H1 (cell line): ENCODE data around the gene SS18L1. TPM values are rescaled to one million over a fixed set of nuclear protein-coding genes. Genes with fewer than 3 reads are reported as not detected.
"Not testable (repeated sequence)": the region's sequence is repeated elsewhere in the genome, so short reads cannot be mapped to it uniquely, and the experiment has no call there.

Experiments
- CTCF ChIA-PET: fragments of 300-600 bp; sonication (Branson Sonifier 250); formaldehyde crosslinking; loops from one replicate; lab custom pipeline; 2021; ENCODE audit not compliant: partially characterized antibody; lab: Charles Lee
- POLR2A ChIA-PET: fragments of 300-600 bp; sonication (Branson Sonifier 250); formaldehyde crosslinking; loops from one replicate; lab custom pipeline; 2021; ENCODE audit warnings: inconsistent platforms; ENCODE audit not compliant: partially characterized antibody; lab: Charles Lee
- DNase-seq, 2 experiments: peaks; one replicate each; pipeline versions ENCODE4 v3.0.0 to v3.0.0-alpha.2; 2010 to 2022; ENCODE audit warnings: low spot score in 2 of 2, low read depth in 1 of 2, mixed read lengths in 1 of 2
- FAIRE-seq: peaks from 2 replicates; lab custom pipeline; 2011; peaks lifted over from hg19 to GRCh38; lab: Jason Lieb, UNC
- H2AFZ ChIP-seq: 2 replicates; pipeline ENCODE4 v1.8.1; 2012; ENCODE audit warnings: low read length, inconsistent platforms
- H2AK5ac ChIP-seq: 2 replicates; pipeline ENCODE4 v1.6.1; 2013; ENCODE audit warnings: low read depth, low read length
- H2BK120ac ChIP-seq: replicated peaks from 2 replicates; pipeline ENCODE3; 2013; ENCODE audit warnings: low read depth, low read length, inconsistent platforms
- H2BK12ac ChIP-seq: 2 replicates; pipeline ENCODE4 v1.6.1; 2013; ENCODE audit warnings: low read depth, low read length
- H2BK15ac ChIP-seq: 2 replicates; pipeline ENCODE4 v1.6.1; 2013; ENCODE audit warnings: low read length
- H2BK20ac ChIP-seq: 2 replicates; pipeline ENCODE4 v1.6.1; 2013; ENCODE audit warnings: low read length
- H2BK5ac ChIP-seq: 2 replicates; pipeline ENCODE4 v1.6.1; 2013; ENCODE audit warnings: low read depth, low read length
- H3K14ac ChIP-seq: 2 replicates; pipeline ENCODE4 v1.6.1; 2013; ENCODE audit warnings: inconsistent platforms; ENCODE audit not compliant: insufficient read length
- H3K18ac ChIP-seq: 2 replicates; pipeline ENCODE4 v1.6.1; 2013; ENCODE audit warnings: low read length; ENCODE audit errors: extremely low read depth
- H3K23ac ChIP-seq: 2 replicates; pipeline ENCODE4 v1.6.1; 2013; ENCODE audit warnings: inconsistent platforms; ENCODE audit not compliant: insufficient read length
- H3K23me2 ChIP-seq: 2 replicates; pipeline ENCODE4 v1.6.1; 2013; ENCODE audit warnings: low read depth, low read length
- H3K27ac ChIP-seq: 2 replicates; pipeline ENCODE4 v1.6.1; 2011; ENCODE audit warnings: low read depth, low read length, inconsistent platforms
- H3K27me3 ChIP-seq, 4 experiments: replicated peaks in 1 of 4; 1 replicate in 1 of 4; 2 replicates in 3 of 4; pipeline versions ENCODE4 v1.6.1 to v1.8.1; 2011 to 2013; ENCODE audit warnings: low read length in 3 of 4, mild to moderate bottlenecking in 3 of 4, inconsistent platforms in 2 of 4, mixed read lengths in 2 of 4, moderate library complexity in 1 of 4; ENCODE audit not compliant: control insufficient read depth in 3 of 4, insufficient read depth in 3 of 4; ENCODE audit errors: extremely low read depth in 1 of 4
- H3K36me3 ChIP-seq, 4 experiments: 2 replicates each; pipeline versions ENCODE4 v1.6.1 to v1.8.1; 2011 to 2013; ENCODE audit warnings: mild to moderate bottlenecking in 4 of 4, low read length in 3 of 4, moderate library complexity in 2 of 4, control low read depth in 1 of 4, inconsistent platforms in 1 of 4; ENCODE audit not compliant: insufficient read depth in 4 of 4, control insufficient read depth in 2 of 4
- H3K4ac ChIP-seq: replicated peaks from 2 replicates; pipeline ENCODE3; 2013; ENCODE audit warnings: low read length, low read depth, mixed read lengths, inconsistent platforms; ENCODE audit not compliant: insufficient read length
- H3K4me1 ChIP-seq, 4 experiments: replicated peaks in 1 of 4; 1 replicate in 1 of 4; 2 replicates in 3 of 4; pipeline versions ENCODE4 v1.6.1 to v1.8.1; 2011 to 2013; ENCODE audit warnings: low read length in 3 of 4, inconsistent platforms in 2 of 4, mixed read lengths in 1 of 4; ENCODE audit not compliant: insufficient read depth in 4 of 4, control insufficient read depth in 3 of 4
- H3K4me2 ChIP-seq, 2 experiments: 2 replicates each; pipeline versions ENCODE4 v1.6.1 to v1.8.1; 2011 to 2013; ENCODE audit warnings: low read depth in 2 of 2, low read length in 2 of 2, control low read depth in 1 of 2, inconsistent platforms in 1 of 2, mild to moderate bottlenecking in 1 of 2; ENCODE audit not compliant: insufficient read depth in 1 of 2
- H3K4me3 ChIP-seq, 4 experiments: fragments of 200-600, 300-600 bp in 1 of 4; sonication (generic), shearing (Covaris generic), sonication (Bioruptor Twin) in 1 of 4; 2 replicates each; pipeline versions ENCODE4 v1.5.1 to v1.8.1; 2011 to 2016; ENCODE audit warnings: low read length in 4 of 4, low read depth in 3 of 4, control low read depth in 2 of 4, inconsistent platforms in 2 of 4, mild to moderate bottlenecking in 2 of 4, mixed read lengths in 1 of 4, moderate library complexity in 1 of 4; ENCODE audit not compliant: insufficient read depth in 2 of 4; ENCODE audit errors: extremely low read depth in 1 of 4
- H3K56ac ChIP-seq: replicated peaks from 2 replicates; pipeline ENCODE3; 2013; ENCODE audit warnings: low read depth, mild to moderate bottlenecking, mixed read lengths, low read length, inconsistent platforms; ENCODE audit not compliant: insufficient read length
- H3K79me1 ChIP-seq: 2 replicates; pipeline ENCODE4 v1.6.1; 2013; ENCODE audit warnings: low read depth, low read length, control low read depth
- H3K79me2 ChIP-seq, 2 experiments: 2 replicates each; pipeline versions ENCODE4 v1.6.1 to v1.8.1; 2012 to 2013; ENCODE audit warnings: low read length in 2 of 2, mild to moderate bottlenecking in 2 of 2, inconsistent platforms in 1 of 2; ENCODE audit not compliant: insufficient read depth in 2 of 2, control insufficient read depth in 1 of 2
- H3K9ac ChIP-seq, 4 experiments: replicated peaks in 1 of 4; 1 replicate in 1 of 4; 2 replicates in 3 of 4; pipeline versions ENCODE4 v1.6.1 to v1.8.1; 2011 to 2013; ENCODE audit warnings: low read depth in 3 of 4, low read length in 3 of 4, control low read depth in 2 of 4, mild to moderate bottlenecking in 2 of 4, moderate library complexity in 2 of 4, inconsistent platforms in 1 of 4; ENCODE audit errors: extremely low read depth in 1 of 4
- H3K9me3 ChIP-seq, 2 experiments: 2 replicates each; pipeline versions ENCODE4 v1.6.1 to v1.8.1; 2012 to 2013; ENCODE audit warnings: mild to moderate bottlenecking in 2 of 2, moderate library complexity in 2 of 2, control low read depth in 1 of 2, inconsistent platforms in 1 of 2, low read depth in 1 of 2, low read length in 1 of 2, mixed read lengths in 1 of 2; ENCODE audit not compliant: insufficient read depth in 2 of 2
- H4K20me1 ChIP-seq, 2 experiments: replicated peaks in 1 of 2; 2 replicates each; pipeline versions ENCODE3 to v1.8.1; 2011 to 2013; ENCODE audit warnings: inconsistent platforms in 2 of 2, low read length in 2 of 2, mild to moderate bottlenecking in 1 of 2; ENCODE audit not compliant: insufficient read depth in 2 of 2, control insufficient read depth in 1 of 2
- H4K5ac ChIP-seq: 2 replicates; pipeline ENCODE4 v1.6.1; 2013; ENCODE audit warnings: low read length, low read depth, mixed read lengths, inconsistent platforms; ENCODE audit not compliant: insufficient read length
- H4K8ac ChIP-seq: 2 replicates; pipeline ENCODE4 v1.8.0; 2013; ENCODE audit warnings: mild to moderate bottlenecking, moderate library complexity, low read length, inconsistent platforms; ENCODE audit not compliant: insufficient read depth; ENCODE audit errors: extremely low read depth
- H4K91ac ChIP-seq: replicated peaks from 2 replicates; pipeline ENCODE3; 2013; ENCODE audit warnings: low read length, mixed read lengths, inconsistent platforms; ENCODE audit not compliant: insufficient read length
- WGBS, 2 experiments: shearing (Covaris generic) in 1 of 2; methylation state at CpG; one replicate each; pipeline versions ENCODE4 v1.1.6 to v1.1.7; 2013 to 2015; ENCODE audit warnings: low lambda C conversion rate in 2 of 2, mixed read lengths in 2 of 2, inconsistent platforms in 1 of 2, low coverage in 1 of 2, missing lambda C conversion rate in 1 of 2; ENCODE audit not compliant: insufficient replicate concordance in 2 of 2, insufficient coverage in 1 of 2, insufficient read length in 1 of 2; ENCODE audit errors: extremely low coverage in 1 of 2, missing lambda C conversion rate in 1 of 2; 5-methylcytosine and 5-hydroxymethylcytosine counted together
- polyA plus RNA-seq, 7 experiments: library from polyadenylated mRNA; depleted of rRNA in 3 of 7; stranded (reverse) in 5 of 7; unstranded in 2 of 7; fragments of >200 nt in 5 of 7; fragments of 200-250 nt in 2 of 7; gene quantifications; 1 replicate in 5 of 7; 2 replicates in 1 of 7; 4 replicates in 1 of 7; pipeline versions ENCODE4 v1.2.1 to v1.2.3, GENCODE V29; 2011 to 2013; ENCODE audit warnings: missing spikeins in 2 of 7, mixed read lengths in 2 of 7
- total RNA-seq: library from RNA; stranded (reverse); fragmentation: NEBNext Ultra II Directional; extraction: Animal tissue kit (Norgen Biotek cat#: 25700); gene quantifications from 2 replicates; pipeline ENCODE4 v1.2.1, GENCODE V29; 2021

SS18L1 gene
- total and polyA plus RNA-seq, 2 of the 8 experiments (the other 6 are each of a cell fraction or from before 2014, with no cell fraction given): 28.4 to 29.7 TPM

DNA sequence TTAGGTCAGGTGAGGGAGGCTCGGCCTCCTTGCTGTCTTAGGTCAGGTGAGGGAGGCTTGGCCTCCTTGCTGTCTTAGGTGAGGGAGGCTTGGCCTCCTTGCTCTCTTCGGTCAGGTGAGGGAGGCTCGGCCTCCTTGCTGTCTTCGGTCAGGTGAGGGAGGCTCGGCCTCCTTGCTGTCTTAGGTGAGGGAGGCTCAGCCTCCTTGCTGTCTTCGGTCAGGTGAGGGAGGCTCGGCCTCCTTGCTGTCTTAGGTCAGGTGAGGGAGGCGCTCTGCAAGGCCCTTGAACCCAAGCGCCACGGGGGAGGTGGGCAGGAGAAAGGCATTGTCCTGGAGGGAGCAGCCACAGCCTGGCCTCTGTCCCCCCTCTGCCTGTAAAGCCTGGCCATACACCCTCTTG, 4.8 kb downstream of the SS18L1 start:
- H2BK15ac ChIP-seq, H2BK20ac ChIP-seq, H2AFZ ChIP-seq, H2BK5ac ChIP-seq, H3K14ac ChIP-seq, H3K27ac ChIP-seq, H3K56ac ChIP-seq, H4K8ac ChIP-seq, H3K9ac ChIP-seq, H3K23ac ChIP-seq, DNase-seq, H3K23me2 ChIP-seq, H3K4me2 ChIP-seq, H3K4ac ChIP-seq, CTCF ChIA-PET, FAIRE-seq, H3K4me3 ChIP-seq, H2BK120ac ChIP-seq, H3K18ac ChIP-seq, H2BK12ac ChIP-seq, H3K9me3 ChIP-seq, H3K27me3 ChIP-seq, H4K91ac ChIP-seq, H4K5ac ChIP-seq: not testable (repeated sequence)
- POLR2A ChIA-PET: interaction anchor here (0.7 to 1.0 kb wide), 3 partner anchors 8 to 137 kb away, joined by 3 to 4 read pairs (median 3); no protein-coding TSS in a partner anchor
- Histone ChIP-seq H4K20me1 (peaks cover 50 to 55% of the 10 kb centered on the region in 2 experiments), H3K36me3 (peaks cover 0 to 11% (median 8%) of the 10 kb centered on the region in 4 experiments; a peak in 6 of 8 replicates), H2AK5ac (peak overlapping the region; percentile 95; the same call in 1 of the 2 replicates), H3K4me1 (peaks cover 0 to 19% (median 8%) of the 10 kb centered on the region in 4 experiments; a peak in 6 of 7 replicates), H3K79me1 (peaks cover 51% of the 10 kb centered on the region), H3K79me2 (peaks cover 58 to 93% of the 10 kb centered on the region in 2 experiments)
- 89% methylated on average over 9 of the region's 10 CpGs; no CpG with 5 or more reads in 1 of the 2 experiments for WGBS, 2 experiments
